ENCODE data around the gene P2RY11.

The P2RY11 gene

GRCh38 chr19:10087296-10088061 is 24.0 kb upstream of the P2RY11 start:
- no peak for DNase-seq (ENCODE audit: extremely low spot score)
- POLR2A ChIA-PET, result no interaction called here
- no peak for TF ChIP-seq PKNOX1 (IDR thresholded peaks at IDR 0.05)
- no peak for TF ChIP-seq SP1 (IDR thresholded peaks at IDR 0.05)
- no peak for TF ChIP-seq FOXM1 (IDR thresholded peaks at IDR 0.05; ENCODE audit: borderline replicate concordance)
- no peak for TF ChIP-seq ZNF384 (IDR thresholded peaks at IDR 0.05)
- no peak for TF ChIP-seq CTBP1 (IDR thresholded peaks at IDR 0.05; ENCODE audit: borderline replicate concordance)
- CTCF ChIA-PET, result no interaction called here

GRCh38 chr19:10088949-10089554 is 22.4 kb upstream of the P2RY11 start:
- no peak for DNase-seq (ENCODE audit: extremely low spot score)
- ChIA-PET POLR2A (no interaction called here), CTCF (no interaction called here)
- TF ChIP-seq CTBP1 (IDR thresholded peaks at IDR 0.05; ENCODE audit: borderline replicate concordance), result no peak
- no peak for TF ChIP-seq SP1 (IDR thresholded peaks at IDR 0.05)
- no peak for TF ChIP-seq FOXM1 (IDR thresholded peaks at IDR 0.05; ENCODE audit: borderline replicate concordance)
- TF ChIP-seq BHLHE40 (IDR thresholded peaks at IDR 0.05; ENCODE audit: borderline replicate concordance), result no peak
- no peak for TF ChIP-seq HDGF (IDR thresholded peaks at IDR 0.05; ENCODE audit: borderline replicate concordance)
- no peak for TF ChIP-seq SUZ12 (IDR thresholded peaks at IDR 0.05)
- TF ChIP-seq ELF4 (IDR thresholded peaks at IDR 0.05), result no peak
- no peak for TF ChIP-seq L3MBTL2 (conservative IDR thresholded peaks at IDR 0.05)
- TF ChIP-seq ARNT (IDR thresholded peaks at IDR 0.05), result no peak
- TF ChIP-seq NFRKB (IDR thresholded peaks at IDR 0.05), result no peak
- TF ChIP-seq FOXK2 (IDR thresholded peaks at IDR 0.05), result no peak
- TF ChIP-seq LEF1 (IDR thresholded peaks at IDR 0.05; ENCODE audit: borderline replicate concordance), result no peak
- no peak for TF ChIP-seq FOXA1 (IDR thresholded peaks at IDR 0.05)
- no peak for TF ChIP-seq PKNOX1 (IDR thresholded peaks at IDR 0.05)
- TF ChIP-seq ZNF384 (IDR thresholded peaks at IDR 0.05), result no peak
- no peak for TF ChIP-seq TARDBP (IDR thresholded peaks at IDR 0.05)

- ChIA-PET POLR2A (interaction anchor here (1.1 kb wide), 1 partner anchor 105 kb away, joined by 3 read pairs; the partner anchor contains the start of gene DNMT1), CTCF (no interaction called here)
- TF ChIP-seq FOXA1 (IDR thresholded peaks at IDR 0.05), result no peak
- no peak for TF ChIP-seq CTBP1 (IDR thresholded peaks at IDR 0.05; ENCODE audit: borderline replicate concordance)
- no peak for TF ChIP-seq PKNOX1 (IDR thresholded peaks at IDR 0.05)
- DNase-seq (ENCODE audit: extremely low spot score), result no peak
Observed at GRCh38 chr19:10089801-10090375, 21.6 kb upstream of the P2RY11 start.

GRCh38 chr19:10091370-10091687 is 20.2 kb upstream of the P2RY11 start:
- POLR2A ChIA-PET, result no interaction called here
- no peak for DNase-seq (ENCODE audit: extremely low spot score)
- CTCF ChIA-PET, result no interaction called here
- TF ChIP-seq TARDBP (IDR thresholded peaks at IDR 0.05) (no peak), FOXK2 (IDR thresholded peaks at IDR 0.05) (no peak), SUZ12 (IDR thresholded peaks at IDR 0.05) (no peak), ELF4 (IDR thresholded peaks at IDR 0.05) (no peak), ZNF384 (IDR thresholded peaks at IDR 0.05) (no peak), L3MBTL2 (conservative IDR thresholded peaks at IDR 0.05) (no peak), CTBP1 (IDR thresholded peaks at IDR 0.05; ENCODE audit: borderline replicate concordance) (no peak), FOXM1 (IDR thresholded peaks at IDR 0.05; ENCODE audit: borderline replicate concordance) (no peak), FOXA1 (IDR thresholded peaks at IDR 0.05) (no peak), ARNT (IDR thresholded peaks at IDR 0.05) (no peak), NFRKB (IDR thresholded peaks at IDR 0.05) (no peak), LEF1 (IDR thresholded peaks at IDR 0.05; ENCODE audit: borderline replicate concordance) (no peak)

GRCh38 chr19:10091895-10092641 is 19.4 kb upstream of the P2RY11 start:
- ChIA-PET POLR2A (no interaction called here), CTCF (no interaction called here)
- DNase-seq (ENCODE audit: extremely low spot score), result no peak
- TF ChIP-seq SP1 (IDR thresholded peaks at IDR 0.05) (no peak), NFRKB (IDR thresholded peaks at IDR 0.05) (no peak)

- DNase-seq (ENCODE audit: extremely low spot score), result no peak
- ChIA-PET POLR2A (no interaction called here), CTCF (no interaction called here)
Observed at GRCh38 chr19:10092648-10093294, 18.7 kb upstream of the P2RY11 start.

More at GRCh38 chr19:10092648-10093294, 18.7 kb upstream of the P2RY11 start:
- no peak for TF ChIP-seq FOXK2 (IDR thresholded peaks at IDR 0.05)

Measured in HEK293T (cell line).